ENCODE results near the gene EDAR. TPM values are rescaled to one million over a fixed set of nuclear protein-coding genes. Genes with fewer than 3 reads are reported as not detected.
A peak's percentile ranks its signal among the peaks of the same experiment; 100 is the strongest.

Gene EDAR
- total and polyA plus RNA-seq, 2 donors: 0.33 to 1.3 TPM

GRCh38 chr2:109028277-109028676 is 39.3 kb upstream of the EDAR start:
- Histone ChIP-seq H3K27me3 (ENCODE audit: control insufficient read depth in 2 of 2, insufficient read depth in 1 of 2, low read length in 1 of 2) (no peaks in the 10 kb centered on the region), H3K36me3 (ENCODE audit: control insufficient read depth in 2 of 2, insufficient read depth in 2 of 2, low read length in 1 of 2) (no peaks in the 10 kb centered on the region), H3K4me3 (ENCODE audit: low read length in 2 of 2) (no peak overlapping the region), H3K9me3 (ENCODE audit: control insufficient read depth in 2 of 2, insufficient read depth in 1 of 2, low read length in 1 of 2) (peaks cover 0 to 4% of the 10 kb centered on the region in 2 donors), H3K4me1 (ENCODE audit: control insufficient read depth in 2 of 2, insufficient read depth in 2 of 2, low read length in 2 of 2) (peaks cover 25 to 33% of the 10 kb centered on the region in 2 donors), H3K27ac (ENCODE audit: low read depth in 1 of 2, low read length in 1 of 2) (no peak overlapping the region)
- no peak for DNase-seq (ENCODE audit: low read depth in 6 of 9, low spot score in 9 of 9)
- WGBS: 93% methylated on average over 6 of the region's 6 CpGs

GRCh38 chr2:109027702-109028101 is 38.7 kb upstream of the EDAR start:
- Histone ChIP-seq H3K36me3 (ENCODE audit: control insufficient read depth in 2 of 2, insufficient read depth in 2 of 2, low read length in 1 of 2) (no peaks in the 10 kb centered on the region), H3K27ac (ENCODE audit: low read depth in 1 of 2, low read length in 1 of 2) (no peak overlapping the region), H3K4me3 (ENCODE audit: low read length in 2 of 2) (no peak overlapping the region), H3K4me1 (ENCODE audit: control insufficient read depth in 2 of 2, insufficient read depth in 2 of 2, low read length in 2 of 2) (peaks cover 20 to 27% of the 10 kb centered on the region in 2 donors), H3K9me3 (ENCODE audit: control insufficient read depth in 2 of 2, insufficient read depth in 1 of 2, low read length in 1 of 2) (no peaks in the 10 kb centered on the region), H3K27me3 (ENCODE audit: control insufficient read depth in 2 of 2, insufficient read depth in 1 of 2, low read length in 1 of 2) (no peaks in the 10 kb centered on the region)
- WGBS: 96% methylated on average over 5 of the region's 5 CpGs
- DNase-seq (ENCODE audit: low read depth in 6 of 9, low spot score in 9 of 9): no peak

- 96% methylated on average over 3 of the region's 3 CpGs for WGBS
- Histone ChIP-seq H3K27me3 (ENCODE audit: control insufficient read depth in 2 of 2, insufficient read depth in 1 of 2, low read length in 1 of 2) (no peaks in the 10 kb centered on the region), H3K9me3 (ENCODE audit: control insufficient read depth in 2 of 2, insufficient read depth in 1 of 2, low read length in 1 of 2) (no peaks in the 10 kb centered on the region), H3K27ac (ENCODE audit: low read depth in 1 of 2, low read length in 1 of 2) (no peak overlapping the region), H3K36me3 (ENCODE audit: control insufficient read depth in 2 of 2, insufficient read depth in 2 of 2, low read length in 1 of 2) (no peaks in the 10 kb centered on the region), H3K4me3 (ENCODE audit: low read length in 2 of 2) (no peak overlapping the region), H3K4me1 (ENCODE audit: control insufficient read depth in 2 of 2, insufficient read depth in 2 of 2, low read length in 2 of 2) (peaks cover under 1 to 16% of the 10 kb centered on the region in 2 donors)
- no peak for DNase-seq (ENCODE audit: low read depth in 6 of 9, low spot score in 9 of 9)
Observed at GRCh38 chr2:109024477-109024876, 35.5 kb upstream of the EDAR start.

- 98% methylated on average over 13 of the region's 13 CpGs for WGBS
- no peak for DNase-seq (ENCODE audit: low read depth in 6 of 9, low spot score in 9 of 9)
- Histone ChIP-seq H3K36me3 (ENCODE audit: control insufficient read depth in 2 of 2, insufficient read depth in 2 of 2, low read length in 1 of 2) (no peaks in the 10 kb centered on the region), H3K27ac (ENCODE audit: low read depth in 1 of 2, low read length in 1 of 2) (no peak overlapping the region), H3K4me1 (ENCODE audit: control insufficient read depth in 2 of 2, insufficient read depth in 2 of 2, low read length in 2 of 2) (peaks cover 0 to 14% of the 10 kb centered on the region in 2 donors), H3K9me3 (ENCODE audit: control insufficient read depth in 2 of 2, insufficient read depth in 1 of 2, low read length in 1 of 2) (no peaks in the 10 kb centered on the region), H3K27me3 (ENCODE audit: control insufficient read depth in 2 of 2, insufficient read depth in 1 of 2, low read length in 1 of 2) (no peaks in the 10 kb centered on the region), H3K4me3 (ENCODE audit: low read length in 2 of 2) (no peak overlapping the region)
Observed at GRCh38 chr2:109021895-109022300, 32.9 kb upstream of the EDAR start.

GRCh38 chr2:109020217-109020637 is 31.2 kb upstream of the EDAR start:
- peaks cover 0 to 14% of the 10 kb centered on the region in 2 donors for H3K4me1 ChIP-seq (ENCODE audit: control insufficient read depth in 2 of 2, insufficient read depth in 2 of 2, low read length in 2 of 2)
- no peaks in the 10 kb centered on the region for H3K9me3 ChIP-seq (ENCODE audit: control insufficient read depth in 2 of 2, insufficient read depth in 1 of 2, low read length in 1 of 2)
- no peaks in the 10 kb centered on the region for H3K27me3 ChIP-seq (ENCODE audit: control insufficient read depth in 2 of 2, insufficient read depth in 1 of 2, low read length in 1 of 2)
- no peaks in the 10 kb centered on the region for H3K36me3 ChIP-seq (ENCODE audit: control insufficient read depth in 2 of 2, insufficient read depth in 2 of 2, low read length in 1 of 2)
- 72% methylated on average over 7 of the region's 7 CpGs for WGBS
- peak in 2 of 9 donors; percentile 7 to 34 for DNase-seq (ENCODE audit: low read depth in 6 of 9, low spot score in 9 of 9)
- no peak overlapping the region for H3K4me3 ChIP-seq (ENCODE audit: low read length in 2 of 2)
- H3K27ac ChIP-seq (ENCODE audit: low read depth in 1 of 2, low read length in 1 of 2): no peak overlapping the region

- 97% methylated on average over 5 of the region's 5 CpGs for WGBS
- H3K4me1 ChIP-seq (ENCODE audit: control insufficient read depth in 2 of 2, insufficient read depth in 2 of 2, low read length in 2 of 2): peaks cover 0 to 14% of the 10 kb centered on the region in 2 donors
- no peaks in the 10 kb centered on the region for H3K36me3 ChIP-seq (ENCODE audit: control insufficient read depth in 2 of 2, insufficient read depth in 2 of 2, low read length in 1 of 2)
- H3K27me3 ChIP-seq (ENCODE audit: control insufficient read depth in 2 of 2, insufficient read depth in 1 of 2, low read length in 1 of 2): no peaks in the 10 kb centered on the region
- H3K27ac ChIP-seq (ENCODE audit: low read depth in 1 of 2, low read length in 1 of 2): no peak overlapping the region
- DNase-seq (ENCODE audit: low read depth in 6 of 9, low spot score in 9 of 9): no peak
- H3K4me3 ChIP-seq (ENCODE audit: low read length in 2 of 2): no peak overlapping the region
- H3K9me3 ChIP-seq (ENCODE audit: control insufficient read depth in 2 of 2, insufficient read depth in 1 of 2, low read length in 1 of 2): no peaks in the 10 kb centered on the region
Observed at GRCh38 chr2:109018452-109018851, 29.4 kb upstream of the EDAR start.

GRCh38 chr2:109017017-109017416 is 28.0 kb upstream of the EDAR start:
- H3K27ac ChIP-seq (ENCODE audit: low read depth in 1 of 2, low read length in 1 of 2): no peak overlapping the region
- no peaks in the 10 kb centered on the region for H3K36me3 ChIP-seq (ENCODE audit: control insufficient read depth in 2 of 2, insufficient read depth in 2 of 2, low read length in 1 of 2)
- H3K4me3 ChIP-seq (ENCODE audit: low read length in 2 of 2): no peak overlapping the region
- peaks cover 0 to 14% of the 10 kb centered on the region in 2 donors for H3K4me1 ChIP-seq (ENCODE audit: control insufficient read depth in 2 of 2, insufficient read depth in 2 of 2, low read length in 2 of 2)
- WGBS: 96% methylated on average over 5 of the region's 5 CpGs
- H3K9me3 ChIP-seq (ENCODE audit: control insufficient read depth in 2 of 2, insufficient read depth in 1 of 2, low read length in 1 of 2): no peaks in the 10 kb centered on the region
- no peak for DNase-seq (ENCODE audit: low read depth in 6 of 9, low spot score in 9 of 9)
- H3K27me3 ChIP-seq (ENCODE audit: control insufficient read depth in 2 of 2, insufficient read depth in 1 of 2, low read length in 1 of 2): no peaks in the 10 kb centered on the region

GRCh38 chr2:109016376-109016775 is 27.4 kb upstream of the EDAR start:
- 96% methylated on average over 11 of the region's 11 CpGs for WGBS
- Histone ChIP-seq H3K4me1 (ENCODE audit: control insufficient read depth in 2 of 2, insufficient read depth in 2 of 2, low read length in 2 of 2) (peaks cover 0 to 14% of the 10 kb centered on the region in 2 donors), H3K36me3 (ENCODE audit: control insufficient read depth in 2 of 2, insufficient read depth in 2 of 2, low read length in 1 of 2) (no peaks in the 10 kb centered on the region), H3K9me3 (ENCODE audit: control insufficient read depth in 2 of 2, insufficient read depth in 1 of 2, low read length in 1 of 2) (no peaks in the 10 kb centered on the region), H3K27ac (ENCODE audit: low read depth in 1 of 2, low read length in 1 of 2) (no peak overlapping the region), H3K4me3 (ENCODE audit: low read length in 2 of 2) (no peak overlapping the region), H3K27me3 (ENCODE audit: control insufficient read depth in 2 of 2, insufficient read depth in 1 of 2, low read length in 1 of 2) (no peaks in the 10 kb centered on the region)
- DNase-seq (ENCODE audit: low read depth in 6 of 9, low spot score in 9 of 9): no peak

- no peak overlapping the region for H3K27ac ChIP-seq (ENCODE audit: low read depth in 1 of 2, low read length in 1 of 2)
- H3K4me3 ChIP-seq (ENCODE audit: low read length in 2 of 2): no peak overlapping the region
- no peaks in the 10 kb centered on the region for H3K36me3 ChIP-seq (ENCODE audit: control insufficient read depth in 2 of 2, insufficient read depth in 2 of 2, low read length in 1 of 2)
- H3K4me1 ChIP-seq (ENCODE audit: control insufficient read depth in 2 of 2, insufficient read depth in 2 of 2, low read length in 2 of 2): peaks cover 0 to 3% of the 10 kb centered on the region in 2 donors
- no peaks in the 10 kb centered on the region for H3K9me3 ChIP-seq (ENCODE audit: control insufficient read depth in 2 of 2, insufficient read depth in 1 of 2, low read length in 1 of 2)
- WGBS: 96% methylated on average over 8 of the region's 8 CpGs
- H3K27me3 ChIP-seq (ENCODE audit: control insufficient read depth in 2 of 2, insufficient read depth in 1 of 2, low read length in 1 of 2): no peaks in the 10 kb centered on the region
- no peak for DNase-seq (ENCODE audit: low read depth in 6 of 9, low spot score in 9 of 9)
Observed at GRCh38 chr2:109014476-109014875, 25.5 kb upstream of the EDAR start.

- H3K27ac ChIP-seq (ENCODE audit: low read depth in 1 of 2, low read length in 1 of 2): no peak overlapping the region
- H3K4me1 ChIP-seq (ENCODE audit: control insufficient read depth in 2 of 2, insufficient read depth in 2 of 2, low read length in 2 of 2): peaks cover 0 to 3% of the 10 kb centered on the region in 2 donors
- no peaks in the 10 kb centered on the region for H3K36me3 ChIP-seq (ENCODE audit: control insufficient read depth in 2 of 2, insufficient read depth in 2 of 2, low read length in 1 of 2)
- 95% methylated on average over 5 of the region's 5 CpGs for WGBS
- H3K4me3 ChIP-seq (ENCODE audit: low read length in 2 of 2): no peak overlapping the region
- H3K27me3 ChIP-seq (ENCODE audit: control insufficient read depth in 2 of 2, insufficient read depth in 1 of 2, low read length in 1 of 2): no peaks in the 10 kb centered on the region
- no peaks in the 10 kb centered on the region for H3K9me3 ChIP-seq (ENCODE audit: control insufficient read depth in 2 of 2, insufficient read depth in 1 of 2, low read length in 1 of 2)
- no peak for DNase-seq (ENCODE audit: low read depth in 6 of 9, low spot score in 9 of 9)
Observed at GRCh38 chr2:109013051-109013450, 24.0 kb upstream of the EDAR start.
